ENCODE data around the gene RBM47.
A peak's percentile ranks its signal among the peaks of the same experiment; 100 is the strongest.
"Not testable (repeated sequence)": the region's sequence is repeated elsewhere in the genome, so short reads cannot be mapped to it uniquely, and the experiment has no call there.

Gene RBM47

DNA sequence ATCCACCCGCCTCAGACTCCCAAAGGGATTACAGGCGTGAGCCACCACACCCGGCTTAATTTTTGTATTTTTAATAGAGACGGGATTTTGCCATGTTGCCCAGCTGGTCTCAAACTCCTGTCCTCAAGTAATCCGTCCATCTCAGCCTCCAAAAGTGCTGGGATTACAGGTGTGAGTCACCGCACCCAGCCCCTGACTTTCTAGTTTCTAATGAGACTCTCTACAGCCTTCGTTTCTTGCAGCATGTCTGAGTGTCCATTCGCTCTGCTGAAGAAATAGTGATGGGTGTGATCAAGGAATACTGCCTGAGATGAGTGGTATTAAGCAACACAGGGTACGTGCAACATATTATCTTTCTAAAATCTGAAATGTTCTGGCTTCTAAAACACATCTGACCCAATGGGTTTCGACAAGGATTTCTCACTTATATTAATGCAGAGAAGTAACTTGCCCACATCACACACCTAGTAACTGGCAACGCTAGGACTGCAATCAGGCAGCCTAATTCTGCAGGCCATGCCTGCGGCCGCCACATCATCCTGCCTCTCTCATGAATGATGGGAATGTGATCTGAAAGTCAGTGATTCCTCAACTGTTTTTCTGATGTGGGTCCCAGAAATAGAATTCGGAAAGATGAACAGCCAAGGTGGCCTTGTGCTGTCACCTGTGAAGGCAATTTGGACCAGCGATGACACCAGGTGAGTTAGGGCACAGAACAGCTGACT lies 74.3 kb downstream of the RBM47 start:
- no peak overlapping the region for H3K4me3 Mint-ChIP-seq
- no peaks in the 10 kb centered on the region for H3K36me3 Mint-ChIP-seq
- CTCF ChIA-PET = no interaction called here

GRCh38 chr4:40554641-40555040 lies 75.0 kb downstream of the RBM47 start:
- H3K36me3 Mint-ChIP-seq, H3K27ac Mint-ChIP-seq, H3K4me3 Mint-ChIP-seq, H3K9me3 Mint-ChIP-seq, DNase-seq, H3K27me3 Mint-ChIP-seq, CTCF ChIA-PET: not testable (repeated sequence)
- peaks cover 46% of the 10 kb centered on the region for H3K4me1 Mint-ChIP-seq

More for the DNA sequence above, 74.3 kb downstream of the RBM47 start:
- DNase-seq = no peak
- Mint-ChIP-seq H3K4me1 (peaks cover 40% of the 10 kb centered on the region), H3K27me3 (peaks cover 3% of the 10 kb centered on the region), H3K9me3 (no peaks in the 10 kb centered on the region), H3K27ac (no peak overlapping the region)

- Mint-ChIP-seq H3K27ac (peak overlapping the region; percentile 33), H3K4me3 (no peak overlapping the region), H3K36me3 (no peaks in the 10 kb centered on the region), H3K27me3 (peaks cover 3% of the 10 kb centered on the region), H3K4me1 (peaks cover 44% of the 10 kb centered on the region), H3K9me3 (no peaks in the 10 kb centered on the region)
- DNase-seq = no peak
- CTCF ChIA-PET = interaction anchor here (0.8 to 1.1 kb wide), 2 partner anchors 16 to 120 kb away, joined by 3 to 4 read pairs; no protein-coding TSS in a partner anchor
Measured at GRCh38 chr4:40553995-40554394, 75.7 kb downstream of the RBM47 start.

- Mint-ChIP-seq H3K9me3 (no peaks in the 10 kb centered on the region), H3K4me1 (peaks cover 48% of the 10 kb centered on the region), H3K36me3 (no peaks in the 10 kb centered on the region), H3K27me3 (peaks cover 3% of the 10 kb centered on the region), H3K4me3 (no peak overlapping the region), H3K27ac (no peak overlapping the region)
- no peak for DNase-seq
- CTCF ChIA-PET = interaction anchor here (0.5 to 0.7 kb wide), 3 partner anchors 11 to 465 kb away, joined by 3 read pairs; no protein-coding TSS in a partner anchor
Measured at GRCh38 chr4:40552536-40552935, 77.1 kb downstream of the RBM47 start.

- not testable (repeated sequence) for H3K27me3 Mint-ChIP-seq, H3K9me3 Mint-ChIP-seq, H3K36me3 Mint-ChIP-seq
- CTCF ChIA-PET = interaction anchor here (1.3 to 1.6 kb wide), 3 partner anchors 75 to 167 kb away, joined by 4 to 6 read pairs (median 5); no protein-coding TSS in a partner anchor
- H3K4me3 Mint-ChIP-seq = peak overlapping the region; percentile 78
- DNase-seq = peak; percentile 26
- H3K27ac Mint-ChIP-seq = peak overlapping the region; percentile 94
- H3K4me1 Mint-ChIP-seq = peaks cover 55% of the 10 kb centered on the region
Measured at GRCh38 chr4:40551568-40552136, 78.0 kb downstream of the RBM47 start.

DNA sequence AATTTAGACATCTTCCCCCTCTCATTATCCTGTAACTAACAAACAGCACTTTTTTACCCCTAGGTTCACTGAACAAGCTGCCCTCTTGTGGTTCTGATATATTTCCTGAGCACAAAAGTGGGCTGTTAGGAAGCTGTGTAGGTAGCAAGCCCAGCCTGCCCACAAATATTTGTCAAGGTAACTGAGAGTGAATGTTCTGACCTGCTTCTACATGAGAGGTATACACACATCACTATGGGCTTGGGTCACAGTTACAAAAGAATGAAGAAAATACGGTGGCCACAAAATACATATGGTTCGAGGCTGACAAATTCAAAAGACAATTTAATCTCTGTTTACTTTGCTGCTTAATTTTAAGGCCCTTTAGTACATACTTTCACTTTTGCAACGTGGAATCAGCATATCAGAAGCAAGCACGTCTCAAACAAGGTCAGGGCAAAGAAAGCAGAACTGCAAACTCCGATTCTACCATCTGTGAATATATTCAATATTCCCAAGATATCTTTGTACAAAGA lies 78.7 kb downstream of the RBM47 start:
- CTCF ChIA-PET = interaction anchor here (0.7 to 1.6 kb wide), 8 partner anchors 24 to 432 kb away, joined by 3 to 6 read pairs (median 4); no protein-coding TSS in a partner anchor
- H3K36me3 Mint-ChIP-seq = no peaks in the 10 kb centered on the region
- peaks cover 3% of the 10 kb centered on the region for H3K27me3 Mint-ChIP-seq
- peak; percentile 56 for DNase-seq
- H3K4me1 Mint-ChIP-seq = peaks cover 56% of the 10 kb centered on the region
- peak overlapping the region; percentile 78 for H3K4me3 Mint-ChIP-seq
- H3K27ac Mint-ChIP-seq = peak overlapping the region; percentile 94
- H3K9me3 Mint-ChIP-seq = no peaks in the 10 kb centered on the region

DNA sequence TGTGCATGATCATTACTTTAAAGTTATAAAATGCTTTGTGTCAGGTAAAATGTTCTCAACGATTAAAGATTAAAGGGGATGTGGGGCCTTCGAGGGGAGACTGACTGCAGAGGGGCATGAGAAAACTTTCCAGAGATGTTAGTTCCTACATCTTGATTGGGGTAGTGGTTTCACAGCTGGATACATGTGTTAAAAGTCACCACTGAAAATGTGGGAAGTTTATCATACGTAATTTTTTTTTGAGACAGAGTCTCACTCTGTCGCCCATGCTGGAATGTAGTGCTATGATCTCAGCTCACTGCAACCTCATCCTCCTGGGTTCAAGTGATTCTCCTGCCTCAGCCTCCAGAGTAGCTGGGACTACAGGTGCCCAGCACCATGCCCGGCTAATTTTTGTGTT lies 79.5 kb downstream of the RBM47 start:
- H3K27ac Mint-ChIP-seq = peak overlapping the region; percentile 94
- no peaks in the 10 kb centered on the region for H3K27me3 Mint-ChIP-seq
- peaks cover 52% of the 10 kb centered on the region for H3K4me1 Mint-ChIP-seq
- CTCF ChIA-PET = interaction anchor here (0.8 to 1.6 kb wide), 7 partner anchors 25 to 431 kb away, joined by 3 to 6 read pairs (median 3); no protein-coding TSS in a partner anchor
- no peaks in the 10 kb centered on the region for H3K36me3 Mint-ChIP-seq
- no peak for DNase-seq
- no peaks in the 10 kb centered on the region for H3K9me3 Mint-ChIP-seq
- no peak overlapping the region for H3K4me3 Mint-ChIP-seq

GRCh38 chr4:40548256-40548655 lies 81.4 kb downstream of the RBM47 start:
- no peaks in the 10 kb centered on the region for H3K36me3 Mint-ChIP-seq
- H3K9me3 Mint-ChIP-seq = no peaks in the 10 kb centered on the region
- CTCF ChIA-PET = no interaction called here
- no peaks in the 10 kb centered on the region for H3K27me3 Mint-ChIP-seq
- no peak for DNase-seq
- H3K27ac Mint-ChIP-seq = peak overlapping the region; percentile 5
- no peak overlapping the region for H3K4me3 Mint-ChIP-seq
- H3K4me1 Mint-ChIP-seq = peaks cover 38% of the 10 kb centered on the region

GRCh38 chr4:40547789-40548132 lies 81.9 kb downstream of the RBM47 start:
- Mint-ChIP-seq H3K27me3 (no peaks in the 10 kb centered on the region), H3K27ac (no peak overlapping the region), H3K4me1 (peaks cover 38% of the 10 kb centered on the region), H3K4me3 (no peak overlapping the region), H3K36me3 (no peaks in the 10 kb centered on the region), H3K9me3 (no peaks in the 10 kb centered on the region)
- DNase-seq = no peak
- CTCF ChIA-PET = interaction anchor here (1.4 kb wide), 1 partner anchor 122 kb away, joined by 3 read pairs; no protein-coding TSS in a partner anchor

GRCh38 chr4:40546969-40547788 lies 82.5 kb downstream of the RBM47 start:
- Mint-ChIP-seq H3K27me3 (no peaks in the 10 kb centered on the region), H3K4me1 (peaks cover 33% of the 10 kb centered on the region), H3K4me3 (no peak overlapping the region), H3K27ac (no peak overlapping the region), H3K9me3 (no peaks in the 10 kb centered on the region), H3K36me3 (no peaks in the 10 kb centered on the region)
- CTCF ChIA-PET = interaction anchor here (0.6 to 1.4 kb wide), 3 partner anchors 25 to 121 kb away, joined by 3 to 6 read pairs (median 3); no protein-coding TSS in a partner anchor
- DNase-seq = no peak

- DNase-seq = no peak
- Mint-ChIP-seq H3K9me3 (no peaks in the 10 kb centered on the region), H3K27ac (no peak overlapping the region), H3K4me3 (no peak overlapping the region), H3K36me3 (no peaks in the 10 kb centered on the region), H3K27me3 (no peaks in the 10 kb centered on the region), H3K4me1 (peaks cover 29% of the 10 kb centered on the region)
- CTCF ChIA-PET = interaction anchor here (0.6 to 1.4 kb wide), 3 partner anchors 26 to 120 kb away, joined by 3 to 6 read pairs (median 3); no protein-coding TSS in a partner anchor
Measured at GRCh38 chr4:40546506-40546905, 83.2 kb downstream of the RBM47 start.

- CTCF ChIA-PET = interaction anchor here (0.8 kb wide), 1 partner anchor 184 kb away, joined by 3 read pairs; no protein-coding TSS in a partner anchor
Measured at GRCh38 chr4:40545487-40545886, 84.2 kb downstream of the RBM47 start.

GRCh38 chr4:40544221-40544620 lies 85.4 kb downstream of the RBM47 start:
- H3K4me1 Mint-ChIP-seq = peaks cover 11% of the 10 kb centered on the region
- no peak overlapping the region for H3K27ac Mint-ChIP-seq
- no peak overlapping the region for H3K4me3 Mint-ChIP-seq
- H3K9me3 Mint-ChIP-seq = no peaks in the 10 kb centered on the region
- CTCF ChIA-PET = interaction anchor here (0.9 kb wide), 1 partner anchor 31 kb away, joined by 3 read pairs; no protein-coding TSS in a partner anchor
- H3K36me3 Mint-ChIP-seq = no peaks in the 10 kb centered on the region
- no peaks in the 10 kb centered on the region for H3K27me3 Mint-ChIP-seq
- no peak for DNase-seq

More at GRCh38 chr4:40545487-40545886, 84.2 kb downstream of the RBM47 start:
- H3K9me3 Mint-ChIP-seq, H3K36me3 Mint-ChIP-seq, DNase-seq, H3K27ac Mint-ChIP-seq, H3K4me3 Mint-ChIP-seq, H3K27me3 Mint-ChIP-seq: not testable (repeated sequence)
- H3K4me1 Mint-ChIP-seq = peaks cover 19% of the 10 kb centered on the region

GRCh38 chr4:40540800-40541199 lies 88.9 kb downstream of the RBM47 start:
- CTCF ChIA-PET = interaction anchor here (0.7 kb wide), 1 partner anchor 37 kb away, joined by 3 read pairs; no protein-coding TSS in a partner anchor
- H3K9me3 Mint-ChIP-seq = no peaks in the 10 kb centered on the region
- H3K4me1 Mint-ChIP-seq = no peaks in the 10 kb centered on the region
- H3K27me3 Mint-ChIP-seq = no peaks in the 10 kb centered on the region
- H3K4me3 Mint-ChIP-seq = no peak overlapping the region
- DNase-seq = no peak
- no peak overlapping the region for H3K27ac Mint-ChIP-seq
- H3K36me3 Mint-ChIP-seq = no peaks in the 10 kb centered on the region

Data from activated naive CD4-positive, alpha-beta T cell treated with anti-CD3 and anti-CD28 coated beads, Interleukin-2, amount 10 ng/mL, durations not matched to agents 7 days and 5 days (primary cell).